ENCODE measurements around the gene PMAIP1.
"Not testable (repeated sequence)": the region's sequence is repeated elsewhere in the genome, so short reads cannot be mapped to it uniquely, and the experiment has no call there.

The PMAIP1 gene
- 371 to 1,103 (median 433) reads per million in 3 donors for total RNA-seq

DNA sequence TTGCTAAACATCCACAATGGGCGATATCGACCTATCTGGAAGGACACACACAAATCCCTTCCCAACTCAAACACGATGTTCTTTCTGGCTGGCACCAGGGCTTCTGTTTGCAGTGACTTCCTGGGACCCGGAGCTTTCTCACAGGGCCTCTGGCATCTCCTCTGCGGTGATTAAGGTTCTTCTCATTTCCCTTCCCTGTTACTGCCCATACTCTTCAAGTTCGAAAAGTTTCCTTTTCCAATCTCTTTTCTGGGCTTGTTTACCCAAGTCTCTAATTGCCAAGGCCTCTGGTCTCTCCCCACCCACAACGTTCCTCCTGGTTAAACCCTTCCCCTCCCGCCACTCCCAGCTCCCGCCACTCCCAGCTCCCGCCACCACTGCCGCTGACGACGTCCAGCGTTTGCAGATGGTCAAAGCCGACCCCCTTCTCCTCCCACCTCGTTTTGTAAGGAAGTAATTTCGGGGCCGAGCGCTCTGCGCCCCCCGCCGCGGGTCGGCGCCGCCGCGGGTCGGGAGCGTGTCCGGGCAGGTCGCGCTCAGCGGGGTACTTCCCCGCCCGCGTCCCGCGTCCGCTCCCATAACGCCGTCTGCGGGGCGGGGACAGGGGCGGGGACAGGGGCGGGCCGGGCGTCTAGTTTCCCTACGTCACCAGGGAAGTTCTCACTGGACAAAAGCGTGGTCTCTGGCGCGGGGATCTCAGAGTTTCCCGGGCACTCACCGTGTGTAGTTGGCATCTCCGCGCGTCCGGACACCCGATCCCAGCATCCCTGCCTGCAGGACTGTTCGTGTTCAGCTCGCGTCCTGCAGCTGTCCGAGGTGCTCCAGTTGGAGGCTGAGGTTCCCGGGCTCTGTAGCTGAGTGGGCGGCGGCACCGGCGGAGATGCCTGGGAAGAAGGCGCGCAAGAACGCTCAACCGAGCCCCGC lies at the start of gene PMAIP1:
Gene PMAIP1, plus strand, starts transcription at position 699 of the 924 bp plus-strand sequence. Its CDS starts 182 bp downstream, at position 881.
- no peaks in the 10 kb centered on the region for H3K36me3 ChIP-seq (ENCODE audit: control insufficient read depth, insufficient read depth, low read length)

DNA sequence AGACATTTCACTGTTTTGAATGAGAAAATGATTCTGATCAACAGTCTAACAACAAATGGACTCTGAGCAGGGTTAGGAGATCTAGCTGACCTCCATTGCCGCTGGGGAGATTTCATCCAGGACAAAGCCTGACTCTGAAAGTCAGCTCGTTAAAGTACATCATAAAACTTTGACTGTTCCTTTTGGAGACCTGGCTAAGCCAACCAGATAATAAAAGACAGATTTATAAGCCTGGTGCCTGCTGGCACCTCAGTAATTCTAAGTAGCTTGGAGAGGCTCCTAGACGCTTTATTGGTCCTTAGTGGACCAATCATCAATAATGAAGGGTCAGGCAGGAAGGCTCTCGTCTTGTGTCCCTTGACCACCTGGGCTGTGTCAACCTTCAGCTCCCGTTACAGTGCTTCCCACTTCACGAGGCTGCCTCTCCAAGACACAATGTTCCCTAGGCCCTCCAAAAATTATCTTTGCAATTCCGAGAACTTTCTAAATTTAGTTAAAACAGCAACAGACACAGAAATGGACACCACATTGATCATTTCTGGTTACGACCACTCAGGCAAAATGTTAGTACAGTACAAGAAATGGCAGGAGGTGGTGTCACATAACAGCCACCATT lies 47.9 kb upstream of the PMAIP1 start:
- DNase-seq, result no peak
- H3K27ac ChIP-seq (ENCODE audit: insufficient read depth, low read length, poor library complexity, severe bottlenecking), result no peak overlapping the region

More for the DNA sequence above, at the start of gene PMAIP1:
- peak within 1 kb of the TSS; percentile 83 for H3K4me3 ChIP-seq (ENCODE audit: insufficient read depth, low read depth, low read length, poor library complexity, severe bottlenecking)
- peak within 1 kb of the TSS; percentile 77 for H3K27ac ChIP-seq (ENCODE audit: insufficient read depth, low read length, poor library complexity, severe bottlenecking)
- H3K27me3 ChIP-seq (replicated peaks; ENCODE audit: control insufficient read depth, insufficient read depth, low read length, poor library complexity, severe bottlenecking), result no peaks in the 10 kb centered on the region
- peaks cover 13% of the 10 kb centered on the region for H3K4me1 ChIP-seq (ENCODE audit: control insufficient read depth, insufficient read depth, low read length, poor library complexity, severe bottlenecking)
- no peaks in the 10 kb centered on the region for H3K9me3 ChIP-seq (ENCODE audit: control insufficient read depth, low read length)
- DNase-seq, result peak; percentile 83 to 91 (median 84)

DNA sequence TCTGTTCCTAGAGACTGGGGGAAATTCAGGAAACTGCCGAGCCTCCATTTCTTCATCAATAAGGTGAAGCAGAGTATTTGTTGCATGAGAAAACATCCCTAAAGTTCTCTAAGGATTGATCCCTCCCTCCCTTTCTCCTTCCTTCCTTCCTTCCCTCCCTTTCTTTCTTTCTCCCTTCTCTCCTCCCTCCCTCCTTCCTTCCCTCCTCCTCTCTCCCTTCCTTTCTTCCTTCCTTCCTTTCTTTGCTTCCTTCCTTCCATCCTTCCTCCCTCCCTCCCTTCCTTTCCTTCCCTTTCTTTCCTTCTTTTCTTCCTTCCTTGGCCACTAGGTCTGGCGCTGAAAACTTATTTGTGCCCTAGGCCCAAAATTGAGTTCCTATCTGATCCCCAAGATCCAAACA lies 47.2 kb upstream of the PMAIP1 start:
- no peak overlapping the region for H3K4me3 ChIP-seq (ENCODE audit: insufficient read depth, low read depth, low read length, poor library complexity, severe bottlenecking)
- no peaks in the 10 kb centered on the region for H3K9me3 ChIP-seq (ENCODE audit: control insufficient read depth, low read length)
- H3K27me3 ChIP-seq (replicated peaks; ENCODE audit: control insufficient read depth, insufficient read depth, low read length, poor library complexity, severe bottlenecking), result no peaks in the 10 kb centered on the region
- H3K27ac ChIP-seq (ENCODE audit: insufficient read depth, low read length, poor library complexity, severe bottlenecking), result no peak overlapping the region
- H3K36me3 ChIP-seq (ENCODE audit: control insufficient read depth, insufficient read depth, low read length), result no peaks in the 10 kb centered on the region
- no peak for DNase-seq
- no peaks in the 10 kb centered on the region for H3K4me1 ChIP-seq (ENCODE audit: control insufficient read depth, insufficient read depth, low read length, poor library complexity, severe bottlenecking)

More for the DNA sequence above, 47.9 kb upstream of the PMAIP1 start:
- no peaks in the 10 kb centered on the region for H3K36me3 ChIP-seq (ENCODE audit: control insufficient read depth, insufficient read depth, low read length)
- no peaks in the 10 kb centered on the region for H3K9me3 ChIP-seq (ENCODE audit: control insufficient read depth, low read length)
- no peaks in the 10 kb centered on the region for H3K4me1 ChIP-seq (ENCODE audit: control insufficient read depth, insufficient read depth, low read length, poor library complexity, severe bottlenecking)
- H3K27me3 ChIP-seq (replicated peaks; ENCODE audit: control insufficient read depth, insufficient read depth, low read length, poor library complexity, severe bottlenecking), result no peaks in the 10 kb centered on the region
- H3K4me3 ChIP-seq (ENCODE audit: insufficient read depth, low read depth, low read length, poor library complexity, severe bottlenecking), result no peak overlapping the region

DNA sequence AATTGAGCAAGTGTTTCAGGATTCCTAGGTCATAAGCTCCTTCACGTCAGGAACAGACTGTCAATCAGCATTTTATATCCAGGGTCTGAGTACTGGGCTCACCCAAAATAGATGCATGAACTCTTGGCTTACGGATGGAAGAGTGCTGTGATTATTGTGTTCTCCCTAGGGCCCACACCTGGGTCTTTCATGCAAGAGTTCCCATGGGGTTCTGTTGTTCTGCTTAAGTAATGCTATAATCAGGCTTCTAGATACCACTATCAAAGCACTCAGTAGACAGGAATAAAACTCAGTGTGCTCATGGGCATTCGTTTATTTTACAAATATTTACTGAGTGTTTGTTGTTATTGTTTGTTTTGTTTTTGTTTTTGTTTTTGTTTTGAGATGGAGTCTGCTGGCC lies 46.4 kb upstream of the PMAIP1 start:
- Histone ChIP-seq H3K4me3 (ENCODE audit: insufficient read depth, low read depth, low read length, poor library complexity, severe bottlenecking) (no peak overlapping the region), H3K27me3 (replicated peaks; ENCODE audit: control insufficient read depth, insufficient read depth, low read length, poor library complexity, severe bottlenecking) (no peaks in the 10 kb centered on the region)

DNA sequence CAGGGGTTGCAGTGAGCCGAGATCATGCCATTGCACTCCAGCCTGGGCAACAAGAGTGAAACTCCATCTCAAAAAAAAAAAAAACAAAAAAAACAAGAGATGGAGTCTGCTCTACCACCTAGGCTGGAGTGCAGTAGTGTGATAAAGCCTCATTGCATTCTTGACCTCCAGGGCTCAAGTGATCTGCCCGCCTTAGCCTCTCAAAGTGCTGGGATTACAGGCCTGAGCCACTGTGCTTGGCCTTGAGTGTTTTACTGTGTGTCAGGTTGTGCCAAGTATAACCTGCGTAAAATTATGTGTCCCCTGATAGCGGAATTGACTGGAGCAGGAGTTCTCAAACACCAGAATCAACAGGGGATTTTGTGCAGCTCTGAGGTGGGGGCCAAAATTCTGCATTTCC lies 45.8 kb upstream of the PMAIP1 start:
- H3K9me3 ChIP-seq (ENCODE audit: control insufficient read depth, low read length); DNase-seq; H3K27me3 ChIP-seq (replicated peaks; ENCODE audit: control insufficient read depth, insufficient read depth, low read length, poor library complexity, severe bottlenecking); H3K4me1 ChIP-seq (ENCODE audit: control insufficient read depth, insufficient read depth, low read length, poor library complexity, severe bottlenecking); H3K27ac ChIP-seq (ENCODE audit: insufficient read depth, low read length, poor library complexity, severe bottlenecking); H3K36me3 ChIP-seq (ENCODE audit: control insufficient read depth, insufficient read depth, low read length); H3K4me3 ChIP-seq (ENCODE audit: insufficient read depth, low read depth, low read length, poor library complexity, severe bottlenecking): not testable (repeated sequence)

More for the DNA sequence above, 46.4 kb upstream of the PMAIP1 start:
- H3K9me3 ChIP-seq (ENCODE audit: control insufficient read depth, low read length), result no peaks in the 10 kb centered on the region
- H3K36me3 ChIP-seq (ENCODE audit: control insufficient read depth, insufficient read depth, low read length), result no peaks in the 10 kb centered on the region
- no peak overlapping the region for H3K27ac ChIP-seq (ENCODE audit: insufficient read depth, low read length, poor library complexity, severe bottlenecking)
- DNase-seq, result no peak
- H3K4me1 ChIP-seq (ENCODE audit: control insufficient read depth, insufficient read depth, low read length, poor library complexity, severe bottlenecking), result no peaks in the 10 kb centered on the region

DNA sequence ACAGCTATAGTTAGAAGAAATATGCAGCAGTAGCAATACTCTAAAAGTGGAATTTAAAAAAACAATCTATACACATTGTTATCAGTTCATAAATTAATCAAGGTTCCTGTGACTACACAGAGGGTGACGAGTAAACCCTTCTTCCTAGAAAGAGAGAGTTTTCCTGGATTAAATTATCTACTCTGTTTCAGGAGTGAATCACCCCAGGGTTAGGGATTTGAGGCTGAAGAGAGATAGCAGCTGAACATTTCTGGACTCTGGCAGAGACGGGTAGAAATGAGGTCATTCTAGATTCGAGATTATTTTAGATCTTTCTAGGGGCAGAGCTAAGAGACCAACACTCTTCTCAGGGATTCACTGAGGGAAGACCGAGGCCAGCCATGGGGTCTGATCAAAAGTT lies 38.8 kb upstream of the PMAIP1 start:
- Histone ChIP-seq H3K9me3 (ENCODE audit: control insufficient read depth, low read length) (no peaks in the 10 kb centered on the region), H3K36me3 (ENCODE audit: control insufficient read depth, insufficient read depth, low read length) (no peaks in the 10 kb centered on the region), H3K4me3 (ENCODE audit: insufficient read depth, low read depth, low read length, poor library complexity, severe bottlenecking) (no peak overlapping the region), H3K27me3 (replicated peaks; ENCODE audit: control insufficient read depth, insufficient read depth, low read length, poor library complexity, severe bottlenecking) (no peaks in the 10 kb centered on the region), H3K4me1 (ENCODE audit: control insufficient read depth, insufficient read depth, low read length, poor library complexity, severe bottlenecking) (no peaks in the 10 kb centered on the region), H3K27ac (ENCODE audit: insufficient read depth, low read length, poor library complexity, severe bottlenecking) (no peak overlapping the region)
- no peak for DNase-seq

DNA sequence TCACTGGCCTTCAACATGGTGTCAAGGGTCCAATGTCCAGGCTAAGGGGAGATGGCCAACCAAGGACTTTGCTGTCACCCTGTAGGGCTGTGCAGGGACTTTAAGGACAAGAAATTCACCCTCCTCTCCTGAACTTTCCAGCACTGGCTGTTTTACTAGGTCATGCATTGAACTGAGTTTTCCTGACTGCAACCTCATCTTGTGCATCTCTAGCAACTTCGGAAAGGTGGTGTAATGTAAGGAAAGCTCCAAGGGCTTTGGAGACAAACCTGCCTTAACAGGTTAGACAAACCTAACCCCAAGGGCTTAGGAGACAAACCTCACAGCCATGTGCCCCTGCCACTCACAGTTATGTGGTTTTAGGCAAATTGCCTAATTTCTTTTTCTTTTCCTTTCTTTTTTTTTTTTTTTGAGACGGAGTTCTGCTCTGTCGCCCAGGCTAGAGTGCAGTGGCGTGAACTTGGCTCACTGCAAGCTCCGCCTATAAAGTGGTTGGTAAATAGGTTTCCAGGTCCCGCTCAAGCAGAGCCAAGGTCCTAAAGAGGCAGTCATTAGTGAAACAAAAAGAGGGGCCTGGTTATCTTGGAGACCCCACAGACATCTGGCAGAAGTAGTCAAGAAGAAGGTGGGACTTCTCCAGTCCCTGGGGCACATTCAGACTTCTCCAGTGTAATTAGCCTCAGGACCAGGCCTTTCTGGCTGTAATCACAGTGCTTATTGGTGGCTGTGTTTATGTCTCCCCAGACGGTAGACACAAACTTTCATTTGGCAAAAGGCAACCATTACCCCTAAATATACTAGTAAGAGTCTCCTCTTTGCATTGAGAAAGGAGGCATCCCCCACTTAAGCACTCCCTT lies 37.6 kb upstream of the PMAIP1 start:
- no peaks in the 10 kb centered on the region for H3K9me3 ChIP-seq (ENCODE audit: control insufficient read depth, low read length)
- no peak overlapping the region for H3K27ac ChIP-seq (ENCODE audit: insufficient read depth, low read length, poor library complexity, severe bottlenecking)

DNA sequence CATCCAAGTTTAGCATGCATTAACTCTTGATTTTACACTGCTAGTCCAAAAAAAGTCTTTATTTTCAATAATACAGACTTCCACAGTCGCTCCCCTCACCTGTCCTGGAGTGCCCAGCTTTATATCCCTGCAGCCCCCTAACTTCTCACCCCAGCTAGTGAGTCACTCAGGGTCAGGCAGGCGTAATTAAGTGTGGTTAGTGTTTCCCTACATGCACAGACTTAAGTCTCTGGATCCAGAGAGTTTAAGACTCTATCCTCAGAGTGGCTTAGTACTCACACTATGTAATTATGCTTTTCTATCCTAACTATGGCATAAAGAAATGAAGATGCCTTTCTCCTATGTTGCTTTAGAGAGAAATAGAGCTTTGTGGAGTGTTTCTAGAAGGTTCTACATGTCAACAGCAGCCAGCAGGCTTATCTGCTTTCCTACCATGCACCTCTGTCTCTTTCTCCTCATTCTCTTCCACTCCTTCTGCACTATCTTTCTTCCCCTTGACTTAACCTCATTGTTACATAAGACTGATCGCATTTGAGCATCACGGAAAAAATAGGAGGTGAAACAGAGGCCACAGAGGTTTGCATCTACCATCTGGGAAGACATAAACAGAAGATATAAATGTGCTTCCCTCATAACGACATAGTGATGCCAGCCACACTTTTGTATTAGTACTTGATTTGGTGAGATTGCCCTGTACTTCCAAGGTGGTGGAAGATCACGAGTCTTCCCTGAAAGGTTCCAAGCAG lies 34.4 kb upstream of the PMAIP1 start:
- H3K27me3 ChIP-seq (replicated peaks; ENCODE audit: control insufficient read depth, insufficient read depth, low read length, poor library complexity, severe bottlenecking), result no peaks in the 10 kb centered on the region
- no peak overlapping the region for H3K27ac ChIP-seq (ENCODE audit: insufficient read depth, low read length, poor library complexity, severe bottlenecking)
- no peak for DNase-seq
- no peak overlapping the region for H3K4me3 ChIP-seq (ENCODE audit: insufficient read depth, low read depth, low read length, poor library complexity, severe bottlenecking)
- H3K4me1 ChIP-seq (ENCODE audit: control insufficient read depth, insufficient read depth, low read length, poor library complexity, severe bottlenecking), result no peaks in the 10 kb centered on the region
- H3K9me3 ChIP-seq (ENCODE audit: control insufficient read depth, low read length), result no peaks in the 10 kb centered on the region
- H3K36me3 ChIP-seq (ENCODE audit: control insufficient read depth, insufficient read depth, low read length), result no peaks in the 10 kb centered on the region

More for the DNA sequence above, 37.6 kb upstream of the PMAIP1 start:
- DNase-seq, result no peak
- H3K36me3 ChIP-seq (ENCODE audit: control insufficient read depth, insufficient read depth, low read length), result no peaks in the 10 kb centered on the region
- no peaks in the 10 kb centered on the region for H3K4me1 ChIP-seq (ENCODE audit: control insufficient read depth, insufficient read depth, low read length, poor library complexity, severe bottlenecking)
- no peak overlapping the region for H3K4me3 ChIP-seq (ENCODE audit: insufficient read depth, low read depth, low read length, poor library complexity, severe bottlenecking)
- no peaks in the 10 kb centered on the region for H3K27me3 ChIP-seq (replicated peaks; ENCODE audit: control insufficient read depth, insufficient read depth, low read length, poor library complexity, severe bottlenecking)

DNA sequence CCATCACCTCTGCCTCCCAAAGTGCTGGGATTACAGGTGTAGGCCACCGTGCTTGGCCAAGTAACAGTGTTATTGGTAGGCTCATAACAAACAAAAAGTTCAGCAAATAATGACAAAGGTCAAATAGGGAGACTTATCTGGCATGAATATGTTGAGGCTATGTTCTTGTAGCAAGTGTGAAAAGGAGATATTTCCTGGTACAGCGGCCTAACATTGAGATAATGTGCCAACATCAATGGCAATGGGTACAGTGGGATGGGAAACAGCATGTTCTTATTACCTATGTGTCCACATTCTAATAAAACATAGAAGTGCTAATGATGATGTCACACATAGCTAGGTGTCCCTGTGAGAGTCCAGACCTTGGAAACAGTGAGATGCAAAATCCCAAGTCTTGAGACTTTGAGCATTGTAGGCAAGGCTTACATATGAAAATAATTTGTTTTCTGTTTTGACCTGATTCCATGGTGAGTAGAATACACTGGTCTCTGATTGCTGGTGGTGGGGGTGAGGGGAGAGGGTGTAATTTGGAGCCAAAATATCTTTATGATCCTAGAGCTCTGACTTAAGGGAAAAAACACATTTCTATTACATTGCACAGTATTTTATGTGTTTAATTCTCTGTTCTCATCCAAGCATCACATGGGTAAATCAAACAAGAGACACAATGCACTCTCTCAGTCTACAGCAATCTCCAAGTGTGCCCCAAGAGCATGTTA lies 33.1 kb upstream of the PMAIP1 start:
- H3K4me1 ChIP-seq (ENCODE audit: control insufficient read depth, insufficient read depth, low read length, poor library complexity, severe bottlenecking), result no peaks in the 10 kb centered on the region
- H3K9me3 ChIP-seq (ENCODE audit: control insufficient read depth, low read length), result no peaks in the 10 kb centered on the region
- H3K36me3 ChIP-seq (ENCODE audit: control insufficient read depth, insufficient read depth, low read length), result no peaks in the 10 kb centered on the region
- H3K27ac ChIP-seq (ENCODE audit: insufficient read depth, low read length, poor library complexity, severe bottlenecking), result no peak overlapping the region
- no peak for DNase-seq
- H3K4me3 ChIP-seq (ENCODE audit: insufficient read depth, low read depth, low read length, poor library complexity, severe bottlenecking), result no peak overlapping the region
- no peaks in the 10 kb centered on the region for H3K27me3 ChIP-seq (replicated peaks; ENCODE audit: control insufficient read depth, insufficient read depth, low read length, poor library complexity, severe bottlenecking)
